GOT3 (cell line): ENCODE results near the gene BECN2.
"Not testable (repeated sequence)": the region's sequence is repeated elsewhere in the genome, so short reads cannot be mapped to it uniquely, and the experiment has no call there.

Experiments
- DNase-seq: peaks from one replicate; lab custom pipeline; 2025; ENCODE audit warnings: mixed read lengths; lab: John Stamatoyannopoulos, UW

BECN2 gene

GRCh38 chr1:241979926-241980325, 22.4 kb downstream of the BECN2 start:
- DNase-seq, result no peak

DNA sequence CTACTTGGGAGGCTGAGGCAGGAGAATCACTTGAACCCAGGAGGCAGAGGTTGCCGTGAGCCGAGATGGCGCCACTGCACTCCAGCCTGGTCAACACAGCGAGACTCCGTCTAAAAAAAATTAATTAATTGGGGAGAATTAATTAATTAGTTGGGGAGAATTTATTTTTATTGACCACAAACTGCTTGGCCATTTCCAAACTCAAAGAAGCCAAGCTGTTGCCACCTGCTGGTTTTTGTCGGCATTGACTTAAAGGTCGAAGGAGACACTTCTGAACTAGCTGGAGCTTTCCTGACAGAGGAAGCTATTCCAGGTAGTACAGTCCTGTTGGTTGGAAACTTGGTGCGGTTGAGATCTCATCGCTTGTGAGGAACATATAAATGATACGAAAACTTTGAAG, 28.2 kb downstream of the BECN2 start:
- DNase-seq, result no peak

GRCh38 chr1:241988389-241988930, 30.9 kb downstream of the BECN2 start:
- DNase-seq, result not testable (repeated sequence)

DNA sequence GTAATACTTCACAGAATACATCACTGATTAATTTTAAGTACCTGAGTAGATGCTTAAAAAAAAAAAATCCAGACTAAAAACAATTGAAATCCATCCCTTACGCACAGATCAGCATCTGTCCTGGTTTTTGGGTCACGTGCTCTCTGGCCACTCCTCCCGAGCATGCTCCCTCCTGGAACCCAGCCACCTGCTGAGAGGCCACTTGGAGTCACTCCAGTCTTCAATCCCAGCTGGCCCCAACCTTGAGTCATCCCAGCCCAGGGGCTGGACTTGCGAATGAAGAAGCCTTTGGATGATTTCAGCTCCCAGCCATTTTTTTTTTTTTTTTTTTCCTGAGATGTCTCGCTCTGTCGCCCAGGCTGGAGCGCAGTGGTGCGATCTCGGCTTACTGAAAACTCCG, 32.5 kb downstream of the BECN2 start:
- peak; percentile 88 for DNase-seq

GRCh38 chr1:241992734-241993133, 35.2 kb downstream of the BECN2 start:
- no peak for DNase-seq

- no peak for DNase-seq
These were observed 36.6 kb downstream of the BECN2 start for GRCh38 chr1:241994171-241994570.

DNA sequence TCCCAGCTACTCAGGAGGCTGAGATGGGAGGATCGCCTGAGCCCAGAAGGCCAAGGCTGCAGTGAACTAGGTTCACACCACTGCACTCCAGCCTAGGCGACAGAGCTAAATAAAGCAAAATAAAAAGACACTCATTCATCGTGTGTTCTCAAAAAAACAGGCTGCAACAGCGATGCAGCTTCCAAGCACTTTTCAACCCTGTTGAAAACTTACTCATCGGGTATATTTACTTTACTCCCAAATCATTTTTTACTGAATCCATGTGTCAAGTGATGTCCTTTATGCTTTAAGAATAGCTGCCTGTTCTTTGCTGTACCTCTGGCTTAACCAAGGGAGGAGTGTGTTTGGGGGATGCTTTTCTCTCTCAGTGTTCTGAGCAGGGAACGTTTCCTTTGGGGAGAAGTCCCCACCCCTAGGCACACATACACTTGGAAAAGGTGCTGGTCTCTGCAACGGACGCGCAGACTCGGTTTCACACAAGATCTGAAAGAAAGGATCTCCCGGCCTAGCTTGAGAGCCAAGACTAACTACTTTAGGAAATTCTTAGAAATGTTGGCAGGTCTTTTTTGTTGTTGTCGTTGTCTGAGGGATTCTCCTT, 39.9 kb downstream of the BECN2 start:
- no peak for DNase-seq

DNA sequence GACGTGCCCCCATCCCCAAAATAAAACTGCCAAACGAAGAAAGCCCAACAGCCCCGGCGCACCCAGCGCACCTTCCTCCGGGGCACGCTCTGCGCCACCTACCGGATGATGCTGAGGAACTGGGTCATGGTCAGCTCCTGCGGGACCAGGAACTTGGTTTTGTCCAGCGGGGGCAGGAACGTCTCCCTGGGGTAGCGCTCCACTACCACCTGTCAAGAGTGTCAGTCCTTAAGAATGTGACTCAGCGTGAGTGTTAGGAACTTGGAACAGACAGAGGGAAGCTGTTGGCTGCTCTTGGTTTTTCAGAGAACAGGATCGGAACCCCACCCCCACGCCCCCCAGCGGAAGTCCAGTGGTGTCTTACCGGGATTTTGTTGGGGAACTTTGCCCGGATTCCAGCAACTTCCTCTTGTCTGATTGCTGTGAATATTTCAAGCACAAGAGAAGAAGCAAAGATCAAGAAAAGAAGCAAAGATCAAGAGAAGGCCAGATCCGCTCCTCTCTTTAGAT, 40.9 kb downstream of the BECN2 start:
- DNase-seq, result peak; percentile 35

DNA sequence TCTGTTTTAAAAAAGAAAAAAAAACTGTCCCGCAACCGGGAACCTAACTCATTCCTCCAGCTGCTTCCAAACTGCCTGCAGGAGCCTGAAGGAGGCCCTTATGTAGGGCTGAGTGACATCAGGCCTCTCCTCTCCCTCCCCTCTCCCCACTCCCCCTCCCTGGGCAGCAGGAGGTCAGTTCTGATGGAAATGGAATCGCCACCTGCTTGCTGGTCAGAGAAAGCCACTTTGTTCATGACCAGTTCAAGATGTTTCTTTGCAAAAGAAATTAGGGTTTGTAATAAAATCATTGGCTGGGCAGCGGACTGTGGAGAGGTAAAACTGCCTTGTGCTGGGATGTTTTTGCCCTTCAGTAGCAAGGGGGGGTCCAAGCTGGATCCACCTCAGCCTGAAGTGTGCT, 41.5 kb downstream of the BECN2 start, which contains the start of gene MAP1LC3C:
TSS of gene MAP1LC3C (minus strand) at position 73 of the 400 bp plus-strand sequence. CDS start 90 bp downstream, outside the sequence.
- no peak for DNase-seq

- no peak for DNase-seq
These were observed 42.9 kb downstream of the BECN2 start for GRCh38 chr1:242000434-242000833.

- DNase-seq, result no peak
These were observed 44.5 kb downstream of the BECN2 start for GRCh38 chr1:242002072-242002471.

DNA sequence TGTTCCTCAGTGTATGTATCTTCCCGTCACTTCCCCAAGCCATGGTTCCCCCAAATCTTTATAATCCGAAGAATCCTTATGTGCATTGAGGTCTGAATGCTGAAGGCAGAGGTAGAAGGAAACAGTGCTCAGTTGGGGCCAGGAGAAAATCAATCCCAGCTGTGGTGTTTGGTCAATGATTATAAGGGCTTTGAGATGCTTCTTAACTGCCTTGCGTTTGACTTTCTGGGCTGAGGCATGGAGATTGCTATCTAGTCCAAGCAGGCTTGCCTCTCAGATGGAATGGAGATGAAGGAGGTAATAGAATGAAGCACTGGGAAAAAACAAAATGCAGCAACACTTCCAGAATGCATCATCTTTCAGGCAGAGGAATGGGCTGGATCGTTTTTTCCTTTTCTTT, 44.9 kb downstream of the BECN2 start:
- no peak for DNase-seq

- no peak for DNase-seq
These were observed 47.4 kb downstream of the BECN2 start for GRCh38 chr1:242004751-242005495.

- DNase-seq, result no peak
These were observed 48.4 kb downstream of the BECN2 start for GRCh38 chr1:242005866-242006535.

DNA sequence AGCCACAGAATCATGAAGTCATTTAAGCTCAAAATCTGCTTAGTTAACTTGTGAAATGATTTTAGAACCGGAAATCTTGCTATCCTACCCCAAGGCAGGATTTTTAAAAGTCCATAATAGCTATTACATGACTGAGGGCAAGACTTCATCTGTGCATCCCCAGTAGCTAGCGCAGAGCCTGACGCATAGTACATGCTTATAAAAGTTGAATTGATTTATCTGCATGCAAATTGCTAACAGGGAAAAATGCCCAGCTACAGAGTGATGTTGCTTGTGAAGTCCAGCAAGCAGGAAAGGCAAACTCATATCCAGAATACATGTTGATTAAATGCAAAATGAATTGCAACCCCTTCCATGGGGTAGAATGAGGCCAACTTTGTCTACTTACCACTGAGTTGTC, 49.4 kb downstream of the BECN2 start:
- no peak for DNase-seq
